Ascending aorta (tissue), 2 donors: ENCODE results near the gene PAPPA2. TPM values are rescaled to one million over a fixed set of nuclear protein-coding genes. Genes with fewer than 3 reads are reported as not detected.

Experiments used
- DNase-seq, 2 donors: peaks; one replicate each; pipeline ENCODE4 v3.0.0-alpha.2; 2019; ENCODE audit warnings: low spot score in 2 of 2
- H3K27ac ChIP-seq, 2 donors: fragments of 200-600 bp; sonication (generic); one replicate each; pipeline ENCODE4 v1.5.1; 2016 to 2017; ENCODE audit warnings: mild to moderate bottlenecking in 1 of 2
- H3K27me3 ChIP-seq: fragments of 200-600 bp; sonication (generic); one replicate; pipeline ENCODE4 v1.5.1; 2017
- H3K36me3 ChIP-seq, 2 donors: fragments of 200-600 bp; sonication (generic); one replicate each; pipeline ENCODE4 v1.5.1; 2016
- H3K4me1 ChIP-seq, 2 donors: fragments of 200-600 bp; sonication (generic); one replicate each; pipeline ENCODE4 v1.5.1; 2016 to 2017; ENCODE audit warnings: mild to moderate bottlenecking in 1 of 2
- H3K4me3 ChIP-seq, 2 donors: fragments of 200-600 bp; sonication (generic); one replicate each; pipeline ENCODE4 v1.5.1; 2016 to 2017; ENCODE audit warnings: mild to moderate bottlenecking in 1 of 2
- H3K9me3 ChIP-seq, 2 donors: fragments of 200-600 bp; sonication (generic); one replicate each; pipeline ENCODE4 v1.5.1; 2016
- CTCF ChIP-seq, 3 experiments: fragments of 200-600 bp in 2 of 3; fragments of 450-650 bp in 1 of 3; sonication (generic) in 2 of 3; IDR thresholded peaks; one replicate each; pipeline ENCODE4 v1.5.1; 2016 to 2019; ENCODE audit warnings: antibody characterized with exemption in 3 of 3, mild to moderate bottlenecking in 1 of 3, moderate library complexity in 1 of 3
- intact Hi-C: fragments of 100-400 bp; cut with DNase I; formaldehyde crosslinking; loops from one replicate; pipeline ENCODE4 v1.15.1; 2023
- total RNA-seq: library from RNA; depleted of rRNA; stranded (reverse); fragments of >200 nt; gene quantifications from one replicate; pipeline ENCODE4 v1.1.0, GENCODE V29; 2016

The PAPPA2 gene
- total RNA-seq, 1 donor from 2014 or later = 2.9 TPM

- no peak for TF ChIP-seq CTCF (IDR thresholded peaks at IDR 0.05)
- DNase-seq = no peak
- H3K36me3 ChIP-seq = no peaks in the 10 kb centered on the region
- no peak overlapping the region for H3K4me3 ChIP-seq
- intact Hi-C loops = loop anchor here (5.0 kb wide), 3 partner anchors 35 to 315 kb away; no protein-coding TSS in a partner anchor
- no peaks in the 10 kb centered on the region for H3K9me3 ChIP-seq
- no peaks in the 10 kb centered on the region for H3K27me3 ChIP-seq
- no peak overlapping the region for H3K27ac ChIP-seq
- H3K4me1 ChIP-seq = peaks cover 0 to 5% of the 10 kb centered on the region in 2 donors
Measured at GRCh38 chr1:176692431-176692830, 229.5 kb downstream of the PAPPA2 start.

- Histone ChIP-seq H3K27ac (no peak overlapping the region), H3K36me3 (no peaks in the 10 kb centered on the region), H3K4me1 (peaks cover 0 to 5% of the 10 kb centered on the region in 2 donors), H3K9me3 (no peaks in the 10 kb centered on the region), H3K4me3 (no peak overlapping the region), H3K27me3 (no peaks in the 10 kb centered on the region)
- TF ChIP-seq CTCF (IDR thresholded peaks at IDR 0.05) = no peak
- intact Hi-C loops = loop anchor here (5.0 kb wide), 3 partner anchors 36 to 316 kb away; no protein-coding TSS in a partner anchor
- no peak for DNase-seq
Measured at GRCh38 chr1:176692988-176693696, 230.2 kb downstream of the PAPPA2 start.

- Histone ChIP-seq H3K27ac (no peak overlapping the region), H3K36me3 (no peaks in the 10 kb centered on the region), H3K4me3 (no peak overlapping the region), H3K27me3 (no peaks in the 10 kb centered on the region), H3K9me3 (no peaks in the 10 kb centered on the region), H3K4me1 (peaks cover 0 to 5% of the 10 kb centered on the region in 2 donors)
- intact Hi-C loops = loop anchor here (5.0 kb wide), 3 partner anchors 37 to 317 kb away; no protein-coding TSS in a partner anchor
- DNase-seq = no peak
- no peak for TF ChIP-seq CTCF (IDR thresholded peaks at IDR 0.05)
Measured at GRCh38 chr1:176693697-176694329, 230.8 kb downstream of the PAPPA2 start.

- TF ChIP-seq CTCF (IDR thresholded peaks at IDR 0.05) = no peak
- no peak for DNase-seq
- no peaks in the 10 kb centered on the region for H3K9me3 ChIP-seq
- intact Hi-C loops = loop anchor here (5.0 kb wide), 3 partner anchors 37 to 317 kb away; no protein-coding TSS in a partner anchor
- H3K27ac ChIP-seq = no peak overlapping the region
- no peak overlapping the region for H3K4me3 ChIP-seq
- H3K4me1 ChIP-seq = peaks cover 0 to 5% of the 10 kb centered on the region in 2 donors
- no peaks in the 10 kb centered on the region for H3K36me3 ChIP-seq
- H3K27me3 ChIP-seq = no peaks in the 10 kb centered on the region
Measured at GRCh38 chr1:176694713-176695112, 231.7 kb downstream of the PAPPA2 start.

- no peaks in the 10 kb centered on the region for H3K9me3 ChIP-seq
- no peak overlapping the region for H3K4me3 ChIP-seq
- peaks cover 0 to 3% of the 10 kb centered on the region in 2 donors for H3K4me1 ChIP-seq
- H3K36me3 ChIP-seq = no peaks in the 10 kb centered on the region
- TF ChIP-seq CTCF (IDR thresholded peaks at IDR 0.05) = no peak
- DNase-seq = no peak
- no peak overlapping the region for H3K27ac ChIP-seq
- H3K27me3 ChIP-seq = no peaks in the 10 kb centered on the region
- intact Hi-C loops = no loop called here
Measured at GRCh38 chr1:176696109-176696508, 233.1 kb downstream of the PAPPA2 start.
